KOPT-K1 (cell line): Measurements from ENCODE around the gene FGFR3.
A peak's percentile ranks its signal among the peaks of the same experiment; 100 is the strongest.

Source experiments
- H3K27ac ChIP-seq: fragments of 200-600 bp; sonication (generic); 2 replicates; pipeline ENCODE4 v1.5.1; 2016; ENCODE audit warnings: antibody characterized with exemption, mild to moderate bottlenecking, low read depth, low read length; ENCODE audit not compliant: poor library complexity, severe bottlenecking
- H3K36me3 ChIP-seq: fragments of 200-600 bp; sonication (generic); 2 replicates; pipeline ENCODE4 v1.5.1; 2017; ENCODE audit warnings: antibody characterized with exemption, mild to moderate bottlenecking, low read length, moderate library complexity; ENCODE audit not compliant: insufficient read depth
- H3K9me3 ChIP-seq: fragments of 200-600 bp; sonication (generic); 2 replicates; pipeline ENCODE4 v1.5.1; 2017; ENCODE audit warnings: antibody characterized with exemption, low read length, mild to moderate bottlenecking; ENCODE audit not compliant: insufficient read depth, poor library complexity, severe bottlenecking

Gene FGFR3

GRCh38 chr4:1819816-1820215 is 26.7 kb downstream of the FGFR3 start:
- Histone ChIP-seq H3K36me3 (peaks cover 99% of the 10 kb centered on the region), H3K27ac (no peak overlapping the region)

GRCh38 chr4:1821679-1822567 is 28.8 kb downstream of the FGFR3 start:
- Histone ChIP-seq H3K9me3 (no peaks in the 10 kb centered on the region), H3K36me3 (peaks cover 99% of the 10 kb centered on the region), H3K27ac (no peak overlapping the region)

More at GRCh38 chr4:1819816-1820215, 26.7 kb downstream of the FGFR3 start:
- no peaks in the 10 kb centered on the region for H3K9me3 ChIP-seq

GRCh38 chr4:1822568-1823544 is 29.8 kb downstream of the FGFR3 start:
- H3K9me3 ChIP-seq: no peaks in the 10 kb centered on the region
- no peak overlapping the region for H3K27ac ChIP-seq
- H3K36me3 ChIP-seq: peaks cover 91% of the 10 kb centered on the region

- Histone ChIP-seq H3K9me3 (no peaks in the 10 kb centered on the region), H3K36me3 (peaks cover 84% of the 10 kb centered on the region), H3K27ac (no peak overlapping the region)
Observed at GRCh38 chr4:1823545-1823932, 30.4 kb downstream of the FGFR3 start.

- Histone ChIP-seq H3K9me3 (no peaks in the 10 kb centered on the region), H3K36me3 (peaks cover 72% of the 10 kb centered on the region), H3K27ac (no peak overlapping the region)
Observed at GRCh38 chr4:1824746-1825145, 31.7 kb downstream of the FGFR3 start.

- Histone ChIP-seq H3K9me3 (no peaks in the 10 kb centered on the region), H3K36me3 (peaks cover 66% of the 10 kb centered on the region), H3K27ac (no peak overlapping the region)
Observed at GRCh38 chr4:1825326-1825725, 32.2 kb downstream of the FGFR3 start.

GRCh38 chr4:1826531-1827350 is 33.6 kb downstream of the FGFR3 start:
- Histone ChIP-seq H3K27ac (peak overlapping the region; percentile 40), H3K36me3 (peaks cover 60% of the 10 kb centered on the region), H3K9me3 (no peaks in the 10 kb centered on the region)

GRCh38 chr4:1830234-1830633 is 37.1 kb downstream of the FGFR3 start:
- H3K36me3 ChIP-seq: peaks cover 60% of the 10 kb centered on the region
- H3K9me3 ChIP-seq: no peaks in the 10 kb centered on the region
- peak overlapping the region; percentile 98 for H3K27ac ChIP-seq

GRCh38 chr4:1830642-1831228 is 37.6 kb downstream of the FGFR3 start:
- H3K36me3 ChIP-seq: peaks cover 60% of the 10 kb centered on the region
- H3K9me3 ChIP-seq: no peaks in the 10 kb centered on the region
- peak overlapping the region; percentile 98 for H3K27ac ChIP-seq

GRCh38 chr4:1831331-1831730 is 38.2 kb downstream of the FGFR3 start:
- Histone ChIP-seq H3K9me3 (no peaks in the 10 kb centered on the region), H3K36me3 (peaks cover 59% of the 10 kb centered on the region), H3K27ac (peak overlapping the region; percentile 98)

GRCh38 chr4:1832690-1833089 is 39.6 kb downstream of the FGFR3 start:
- Histone ChIP-seq H3K9me3 (no peaks in the 10 kb centered on the region), H3K36me3 (peaks cover 65% of the 10 kb centered on the region), H3K27ac (peak overlapping the region; percentile 98)

- H3K27ac ChIP-seq: peak overlapping the region; percentile 98
- H3K36me3 ChIP-seq: peaks cover 73% of the 10 kb centered on the region
- H3K9me3 ChIP-seq: no peaks in the 10 kb centered on the region
Observed at GRCh38 chr4:1833307-1834046, 40.4 kb downstream of the FGFR3 start.

GRCh38 chr4:1834047-1834775 is 41.1 kb downstream of the FGFR3 start:
- Histone ChIP-seq H3K9me3 (no peaks in the 10 kb centered on the region), H3K27ac (peak overlapping the region; percentile 98), H3K36me3 (peaks cover 80% of the 10 kb centered on the region)
